Gastrocnemius medialis (tissue), 4 donors: ENCODE results near the gene RPL29.

ENCODE experiments used
- CTCF ChIP-seq, 5 experiments: fragments of 450-650 bp in 3 of 5; fragments of 200-600 bp in 2 of 5; sonication (generic) in 2 of 5; IDR thresholded peaks in 4 of 5; conservative IDR thresholded peaks in 1 of 5; 1 replicate in 4 of 5; 2 replicates in 1 of 5; pipeline ENCODE4 v1.5.1; 2016 to 2019; ENCODE audit warnings: antibody characterized with exemption in 5 of 5, mild to moderate bottlenecking in 3 of 5, moderate library complexity in 3 of 5
- POLR2A ChIP-seq, 2 donors: fragments of 450-650 bp; IDR thresholded peaks; one replicate each; pipeline ENCODE4 v1.6.1; 2017; ENCODE audit warnings: antibody characterized with exemption in 2 of 2, mild to moderate bottlenecking in 2 of 2, moderate library complexity in 2 of 2

- TF ChIP-seq CTCF (IDR thresholded peaks at IDR 0.05 in 4 of 5, conservative IDR thresholded peaks at IDR 0.05 in 1 of 5) (no peak), POLR2A (IDR thresholded peaks at IDR 0.05) (peak in 1 of 2 donors; percentile 13)
These were observed 30.3 kb upstream of the RPL29 start for GRCh38 chr3:52026041-52026440.
